DND-41 (cell line): ENCODE measurements around the gene RNF26.

Experiments
- ATAC-seq: fragments of 200-7000 bp; cut with Tn5 transposase; 3 replicates; pipeline ENCODE4 v1.9.1; 2021; ENCODE audit warnings: low read depth; ENCODE audit not compliant: insufficient read depth
- DNase-seq: peaks from one replicate; pipeline ENCODE4 v3.0.0-alpha.2; 2020
- H2AFZ ChIP-seq: 2 replicates; pipeline ENCODE4 v1.6.0; 2012; ENCODE audit warnings: low read depth, low read length
- H3K27ac ChIP-seq: 2 replicates; pipeline ENCODE4 v1.5.1; 2012; ENCODE audit warnings: low read length, inconsistent platforms
- H3K27me3 ChIP-seq: fragments of 200-600 bp; sonication (generic); 2 replicates; pipeline ENCODE4 v1.6.0; 2012; ENCODE audit warnings: low read length, mild to moderate bottlenecking, inconsistent platforms; ENCODE audit not compliant: insufficient read depth, poor library complexity
- H3K36me3 ChIP-seq: 2 replicates; pipeline ENCODE4 v1.5.1; 2012; ENCODE audit warnings: low read length, inconsistent platforms; ENCODE audit not compliant: insufficient read depth
- H3K4me1 ChIP-seq: 2 replicates; pipeline ENCODE4 v1.5.1; 2012; ENCODE audit warnings: mild to moderate bottlenecking, low read length; ENCODE audit not compliant: insufficient read depth
- H3K4me2 ChIP-seq: 2 replicates; pipeline ENCODE4 v1.6.0; 2012; ENCODE audit warnings: mild to moderate bottlenecking, moderate library complexity, low read length, inconsistent platforms; ENCODE audit not compliant: insufficient read depth
- H3K4me3 ChIP-seq, 2 experiments: fragments of 200-600 bp in 1 of 2; shearing (Covaris generic) in 1 of 2; 2 replicates each; pipeline ENCODE4 v1.5.1; 2012 to 2016; ENCODE audit warnings: inconsistent platforms in 2 of 2, low read length in 2 of 2, mild to moderate bottlenecking in 2 of 2, low read depth in 1 of 2, moderate library complexity in 1 of 2
- H3K79me2 ChIP-seq: 2 replicates; pipeline ENCODE4 v1.6.0; 2012; ENCODE audit warnings: low read length, inconsistent platforms; ENCODE audit not compliant: insufficient read depth
- H3K9ac ChIP-seq: 2 replicates; pipeline ENCODE4 v1.6.0; 2012; ENCODE audit warnings: low read depth, mild to moderate bottlenecking, inconsistent platforms, low read length, moderate library complexity
- H3K9me3 ChIP-seq: 2 replicates; pipeline ENCODE4 v1.5.1; 2012; ENCODE audit warnings: low read length, moderate library complexity, mild to moderate bottlenecking, inconsistent platforms; ENCODE audit not compliant: insufficient read depth, severe bottlenecking
- H4K20me1 ChIP-seq: 2 replicates; pipeline ENCODE4 v1.6.0; 2012; ENCODE audit warnings: low read length; ENCODE audit not compliant: insufficient read depth
- CTCF ChIP-seq: IDR thresholded peaks from 2 replicates; pipeline ENCODE4 v1.5.1; 2012; ENCODE audit warnings: borderline replicate concordance, low read length, moderate library complexity, mild to moderate bottlenecking; ENCODE audit not compliant: poor library complexity, severe bottlenecking; ENCODE audit errors: extremely low read depth
- EZH2 ChIP-seq: IDR thresholded peaks from 3 replicates; pipeline ENCODE4 v1.6.1; 2012; ENCODE audit warnings: borderline replicate concordance, low read depth, mild to moderate bottlenecking, moderate library complexity, low read length, inconsistent platforms; ENCODE audit not compliant: severe bottlenecking

Gene RNF26

GRCh38 chr11:119336744-119337469, 2.6 kb downstream of the RNF26 start:
- Histone ChIP-seq H3K9me3 (no peaks in the 10 kb centered on the region), H2AFZ (no peak overlapping the region), H3K27ac (no peak overlapping the region), H3K9ac (no peak overlapping the region), H3K4me2 (peak overlapping the region; percentile 96; the same call in 1 of the 2 replicates), H3K79me2 (peaks cover 32% of the 10 kb centered on the region), H3K4me3 (no peak overlapping the region), H3K4me1 (peaks cover 41% of the 10 kb centered on the region), H3K36me3 (peaks cover 29% of the 10 kb centered on the region), H3K27me3 (no peaks in the 10 kb centered on the region), H4K20me1 (peaks cover 9% of the 10 kb centered on the region; the same call in 1 of the 2 replicates)
- DNase-seq = no peak
- no peak for ATAC-seq
- no peak for TF ChIP-seq CTCF
- TF ChIP-seq EZH2 = no peak

- Histone ChIP-seq H3K9me3 (no peaks in the 10 kb centered on the region), H3K36me3 (peaks cover 29% of the 10 kb centered on the region), H3K27me3 (no peaks in the 10 kb centered on the region), H3K4me3 (0 out of 4 replicates have a peak overlapping the region, but pooled peaks of 1 of the 2 experiments have one; percentile 5), H3K4me2 (peak overlapping the region; percentile 26), H3K27ac (no peak overlapping the region), H3K79me2 (peaks cover 32% of the 10 kb centered on the region), H3K9ac (no peak overlapping the region), H2AFZ (no peak overlapping the region), H4K20me1 (peaks cover 9% of the 10 kb centered on the region; the same call in 1 of the 2 replicates), H3K4me1 (peaks cover 41% of the 10 kb centered on the region)
- peak; percentile 36 for DNase-seq
- TF ChIP-seq EZH2 (no peak), CTCF (no peak)
- peak; percentile 5; the same call in 1 of the 3 replicates for ATAC-seq
Measured at GRCh38 chr11:119337581-119338317, 3.4 kb downstream of the RNF26 start.

GRCh38 chr11:119338318-119338890, 4.1 kb downstream of the RNF26 start:
- Histone ChIP-seq H3K4me1 (peaks cover 41% of the 10 kb centered on the region), H3K4me3 (no peak overlapping the region), H3K27me3 (no peaks in the 10 kb centered on the region), H3K79me2 (peaks cover 32% of the 10 kb centered on the region), H4K20me1 (peaks cover 9% of the 10 kb centered on the region; the same call in 1 of the 2 replicates), H3K9ac (no peak overlapping the region), H2AFZ (no peak overlapping the region), H3K4me2 (no peak overlapping the region), H3K36me3 (peaks cover 29% of the 10 kb centered on the region), H3K27ac (no peak overlapping the region), H3K9me3 (no peaks in the 10 kb centered on the region)
- DNase-seq (peak; percentile 68), ATAC-seq (peak; percentile 41)
- TF ChIP-seq CTCF (peak; percentile 87), EZH2 (no peak)
